SU-DHL-6 (cell line): ENCODE results near the gene FAM217A.

Experiments
- H2AFZ ChIP-seq: fragments of 200-600 bp; sonication (generic); 2 replicates; pipeline ENCODE4 v1.6.1; 2014; ENCODE audit warnings: low read depth, mild to moderate bottlenecking, moderate library complexity, mixed read lengths, antibody characterized with exemption, low read length; ENCODE audit not compliant: severe bottlenecking
- H3F3A ChIP-seq: fragments of 200-600 bp; shearing (Covaris generic); 2 replicates; pipeline ENCODE4 v1.6.0; 2016; ENCODE audit warnings: antibody characterized with exemption, mild to moderate bottlenecking; ENCODE audit not compliant: insufficient read depth
- H3K27ac ChIP-seq: fragments of 200-600 bp; sonication (generic); 2 replicates; pipeline ENCODE4 v1.5.1; 2016; ENCODE audit warnings: low read depth, mild to moderate bottlenecking, low read length, moderate library complexity, mixed read lengths
- H3K27me3 ChIP-seq: fragments of 200-600 bp; sonication (generic), shearing (Covaris generic); 2 replicates; pipeline ENCODE4 v1.6.0; 2014; ENCODE audit warnings: mild to moderate bottlenecking, low read length
- H3K36me3 ChIP-seq: fragments of 200-600 bp; sonication (generic); 2 replicates; pipeline ENCODE4 v1.6.1; 2014; ENCODE audit warnings: mild to moderate bottlenecking, low read length, mixed read lengths
- H3K4me2 ChIP-seq: fragments of 300-600, 200-600 bp; shearing (Covaris generic), sonication (generic); 2 replicates; pipeline ENCODE4 v1.6.0; 2014; ENCODE audit warnings: low read length, low read depth, mild to moderate bottlenecking; ENCODE audit not compliant: poor library complexity, severe bottlenecking
- H3K4me3 ChIP-seq: fragments of 200-600 bp; sonication (generic); 2 replicates; pipeline ENCODE4 v1.5.1; 2014; ENCODE audit warnings: antibody characterized with exemption, low read length, mild to moderate bottlenecking, mixed read lengths; ENCODE audit not compliant: insufficient read depth, poor library complexity, severe bottlenecking
- H3K79me2 ChIP-seq: fragments of 200-600 bp; sonication (generic); 2 replicates; pipeline ENCODE4 v1.6.1; 2014; ENCODE audit warnings: mild to moderate bottlenecking, low read length, moderate library complexity; ENCODE audit not compliant: insufficient read depth
- H3K9ac ChIP-seq: fragments of 200-600 bp; sonication (generic); 2 replicates; pipeline ENCODE4 v1.7.0; 2014; ENCODE audit warnings: mild to moderate bottlenecking, low read length
- H3K9me2 ChIP-seq: fragments of 200-600 bp; sonication (generic); replicated peaks from 2 replicates; pipeline ENCODE4 v1.6.1; 2014; ENCODE audit warnings: low read length; ENCODE audit not compliant: insufficient read depth
- H3K9me3 ChIP-seq: fragments of 200-600 bp; sonication (generic); 2 replicates; pipeline ENCODE4 v1.6.1; 2014; ENCODE audit warnings: low read length, mixed read lengths; ENCODE audit not compliant: insufficient read depth
- H4K20me1 ChIP-seq: fragments of 200-600 bp; sonication (generic); 2 replicates; pipeline ENCODE4 v1.6.1; 2014; ENCODE audit warnings: low read depth, mild to moderate bottlenecking, antibody characterized with exemption, low read length, moderate library complexity, mixed read lengths
- EZH2phosphoT487 ChIP-seq: fragments of 200-600 bp; sonication (generic), shearing (Covaris generic); conservative IDR thresholded peaks from 2 replicates; pipeline ENCODE4 v1.6.1; 2018; ENCODE audit warnings: mild to moderate bottlenecking, antibody characterized with exemption, low read length, moderate library complexity, mixed read lengths
- TF ChIP-seq, protein P1 (sequence below): fragments of 200-600 bp; sonication (generic); IDR thresholded peaks from one replicate; pipeline ENCODE4 v1.5.1; 2017; ENCODE audit warnings: antibody characterized with exemption, mild to moderate bottlenecking, low read length, moderate library complexity; ENCODE audit not compliant: insufficient read depth, poor library complexity, severe bottlenecking

The FAM217A gene

DNA sequence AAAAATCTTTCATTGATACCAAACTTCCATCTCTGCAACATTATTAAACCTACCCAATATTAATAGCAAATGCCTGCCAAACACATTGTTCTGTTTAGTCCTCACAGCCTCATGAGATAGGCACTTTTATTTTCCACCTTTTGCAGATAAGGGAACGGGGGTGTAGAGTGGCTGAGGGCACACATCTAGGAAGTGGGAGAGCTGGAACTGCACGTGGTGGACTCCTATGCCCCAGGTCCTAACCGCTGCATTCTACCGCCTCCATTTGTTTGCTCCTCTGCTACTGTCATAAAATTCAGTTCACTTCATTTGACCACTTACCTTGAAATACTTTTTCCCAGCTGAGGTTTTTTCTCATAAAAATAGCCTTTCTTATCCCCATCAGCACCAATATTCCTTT is 7.6 kb downstream of the FAM217A start:
- Histone ChIP-seq H3K36me3 (no peaks in the 10 kb centered on the region), H3K27ac (no peak overlapping the region), H3K79me2 (no peaks in the 10 kb centered on the region), H3K9me3 (no peaks in the 10 kb centered on the region), H3K9ac (no peak overlapping the region), H3K9me2 (no peaks in the 10 kb centered on the region), H2AFZ (no peak overlapping the region), H4K20me1 (no peaks in the 10 kb centered on the region), H3K4me2 (no peak overlapping the region), H3F3A (peaks cover 10% of the 10 kb centered on the region; the same call in 1 of the 2 replicates), H3K27me3 (no peaks in the 10 kb centered on the region), H3K4me3 (no peak overlapping the region)
- TF ChIP-seq, protein P1, sequence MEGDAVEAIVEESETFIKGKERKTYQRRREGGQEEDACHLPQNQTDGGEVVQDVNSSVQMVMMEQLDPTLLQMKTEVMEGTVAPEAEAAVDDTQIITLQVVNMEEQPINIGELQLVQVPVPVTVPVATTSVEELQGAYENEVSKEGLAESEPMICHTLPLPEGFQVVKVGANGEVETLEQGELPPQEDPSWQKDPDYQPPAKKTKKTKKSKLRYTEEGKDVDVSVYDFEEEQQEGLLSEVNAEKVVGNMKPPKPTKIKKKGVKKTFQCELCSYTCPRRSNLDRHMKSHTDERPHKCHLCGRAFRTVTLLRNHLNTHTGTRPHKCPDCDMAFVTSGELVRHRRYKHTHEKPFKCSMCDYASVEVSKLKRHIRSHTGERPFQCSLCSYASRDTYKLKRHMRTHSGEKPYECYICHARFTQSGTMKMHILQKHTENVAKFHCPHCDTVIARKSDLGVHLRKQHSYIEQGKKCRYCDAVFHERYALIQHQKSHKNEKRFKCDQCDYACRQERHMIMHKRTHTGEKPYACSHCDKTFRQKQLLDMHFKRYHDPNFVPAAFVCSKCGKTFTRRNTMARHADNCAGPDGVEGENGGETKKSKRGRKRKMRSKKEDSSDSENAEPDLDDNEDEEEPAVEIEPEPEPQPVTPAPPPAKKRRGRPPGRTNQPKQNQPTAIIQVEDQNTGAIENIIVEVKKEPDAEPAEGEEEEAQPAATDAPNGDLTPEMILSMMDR = no peak
- no peak for TF ChIP-seq EZH2phosphoT487

DNA sequence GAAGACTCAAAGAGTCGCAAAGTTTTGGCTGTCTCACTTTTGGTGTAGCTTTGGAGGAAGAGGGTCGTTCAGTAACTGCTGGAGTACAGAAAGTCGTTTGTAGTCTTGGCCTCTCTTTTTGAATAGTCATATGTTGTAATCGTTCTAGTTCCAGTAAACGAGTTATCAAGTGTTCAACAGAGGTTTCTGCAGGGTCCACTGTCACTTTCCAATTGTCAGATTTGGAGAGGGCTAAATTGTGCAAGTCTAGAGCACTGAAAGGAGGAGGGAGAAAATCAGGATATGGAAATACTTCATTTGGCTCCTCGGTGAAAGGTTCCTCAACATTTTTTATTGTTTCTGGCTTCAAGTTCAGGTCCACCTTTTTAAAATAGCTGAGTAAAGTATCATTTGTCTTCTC is 9.7 kb downstream of the FAM217A start:
- H3F3A ChIP-seq = peaks cover 21% of the 10 kb centered on the region
- H3K27ac ChIP-seq = no peak overlapping the region
- no peaks in the 10 kb centered on the region for H3K9me2 ChIP-seq
- no peak overlapping the region for H3K4me3 ChIP-seq
- TF ChIP-seq EZH2phosphoT487 = no peak
- TF ChIP-seq, protein P1 = no peak
- H3K9ac ChIP-seq = no peak overlapping the region
- peaks cover 6% of the 10 kb centered on the region; the same call in 1 of the 2 replicates for H4K20me1 ChIP-seq
- H3K79me2 ChIP-seq = no peaks in the 10 kb centered on the region
- H3K36me3 ChIP-seq = peaks cover 8% of the 10 kb centered on the region
- no peaks in the 10 kb centered on the region for H3K27me3 ChIP-seq
- no peak overlapping the region for H3K4me2 ChIP-seq
- no peak overlapping the region for H2AFZ ChIP-seq
- H3K9me3 ChIP-seq = no peaks in the 10 kb centered on the region

DNA sequence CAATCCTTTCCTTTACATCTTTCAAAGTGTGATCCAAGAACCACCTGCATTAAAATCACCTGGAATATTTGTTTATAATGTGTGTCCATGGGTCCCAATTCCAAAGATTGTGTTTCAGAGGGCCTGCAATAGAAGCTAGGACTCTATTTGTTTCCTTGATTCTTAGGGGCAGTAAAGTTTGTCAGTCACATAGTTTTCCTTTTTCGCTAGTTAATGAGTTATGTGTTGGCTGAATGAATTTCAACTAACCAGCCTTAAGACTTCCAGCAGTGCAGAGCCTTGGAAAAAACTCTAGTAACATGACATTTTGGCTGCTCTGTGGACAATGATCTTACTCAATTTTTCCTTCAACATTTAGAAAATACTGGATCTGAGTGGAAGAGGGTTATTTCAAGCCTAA is 11.3 kb downstream of the FAM217A start:
- Histone ChIP-seq H3K79me2 (no peaks in the 10 kb centered on the region), H3K9me3 (no peaks in the 10 kb centered on the region), H3K4me3 (no peak overlapping the region), H3K36me3 (peaks cover 23% of the 10 kb centered on the region), H3K9ac (no peak overlapping the region), H4K20me1 (peaks cover 11% of the 10 kb centered on the region; the same call in 1 of the 2 replicates), H3K4me2 (no peak overlapping the region), H2AFZ (no peak overlapping the region), H3F3A (peaks cover 36% of the 10 kb centered on the region), H3K27me3 (no peaks in the 10 kb centered on the region), H3K27ac (no peak overlapping the region), H3K9me2 (no peaks in the 10 kb centered on the region)
- TF ChIP-seq, protein P1 = no peak
- TF ChIP-seq EZH2phosphoT487 = no peak
